Measurements from ENCODE around the gene LMBRD1. TPM values are rescaled to one million over a fixed set of nuclear protein-coding genes. Genes with fewer than 3 reads are reported as not detected.
"Not testable (repeated sequence)": the region's sequence is repeated elsewhere in the genome, so short reads cannot be mapped to it uniquely, and the experiment has no call there.

Gene LMBRD1
- total RNA-seq, 1 experiment from 2014 or later, result 27.5 TPM

DNA sequence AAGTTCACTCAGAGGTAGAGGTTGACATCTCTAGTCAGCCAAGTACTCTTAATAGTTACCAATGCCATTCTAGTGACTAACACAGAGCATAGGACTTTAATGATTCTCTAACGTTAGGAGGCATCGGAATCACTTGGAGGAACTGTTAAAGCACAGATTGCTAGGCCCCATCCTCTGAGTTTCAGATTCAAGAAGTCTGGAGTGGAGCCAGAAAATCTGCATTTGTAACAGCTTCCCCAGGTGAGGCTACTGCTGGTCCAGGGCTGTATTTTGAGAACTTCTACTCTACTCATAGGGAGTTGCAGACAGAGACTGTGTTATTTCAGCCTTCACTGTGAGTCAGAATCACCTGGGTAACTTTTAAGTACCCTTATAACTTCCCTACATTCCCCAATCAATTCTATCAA lies 5.7 kb downstream of the LMBRD1 start:
- Histone ChIP-seq H3K27me3 (replicated peaks; ENCODE audit: control insufficient read depth, insufficient read depth, low read length) (no peaks in the 10 kb centered on the region), H3K36me3 (ENCODE audit: control insufficient read depth, insufficient read depth, low read length) (no peaks in the 10 kb centered on the region), H3K9me3 (no peaks in the 10 kb centered on the region), H3K4me3 (ENCODE audit: low read depth, low read length) (no peak overlapping the region), H3K4me1 (peaks cover 5% of the 10 kb centered on the region; the same call in 1 of the 2 replicates)
- peaks cover 3% of the 10 kb centered on the region for H3K36me3 Mint-ChIP-seq (ENCODE audit: insufficient read depth, unreplicated experiment)
- H3K27ac Mint-ChIP-seq (ENCODE audit: unreplicated experiment), result no peak overlapping the region
- peaks cover 21% of the 10 kb centered on the region for H3K4me1 Mint-ChIP-seq (ENCODE audit: low read depth, unreplicated experiment)
- TF ChIP-seq, protein P1, sequence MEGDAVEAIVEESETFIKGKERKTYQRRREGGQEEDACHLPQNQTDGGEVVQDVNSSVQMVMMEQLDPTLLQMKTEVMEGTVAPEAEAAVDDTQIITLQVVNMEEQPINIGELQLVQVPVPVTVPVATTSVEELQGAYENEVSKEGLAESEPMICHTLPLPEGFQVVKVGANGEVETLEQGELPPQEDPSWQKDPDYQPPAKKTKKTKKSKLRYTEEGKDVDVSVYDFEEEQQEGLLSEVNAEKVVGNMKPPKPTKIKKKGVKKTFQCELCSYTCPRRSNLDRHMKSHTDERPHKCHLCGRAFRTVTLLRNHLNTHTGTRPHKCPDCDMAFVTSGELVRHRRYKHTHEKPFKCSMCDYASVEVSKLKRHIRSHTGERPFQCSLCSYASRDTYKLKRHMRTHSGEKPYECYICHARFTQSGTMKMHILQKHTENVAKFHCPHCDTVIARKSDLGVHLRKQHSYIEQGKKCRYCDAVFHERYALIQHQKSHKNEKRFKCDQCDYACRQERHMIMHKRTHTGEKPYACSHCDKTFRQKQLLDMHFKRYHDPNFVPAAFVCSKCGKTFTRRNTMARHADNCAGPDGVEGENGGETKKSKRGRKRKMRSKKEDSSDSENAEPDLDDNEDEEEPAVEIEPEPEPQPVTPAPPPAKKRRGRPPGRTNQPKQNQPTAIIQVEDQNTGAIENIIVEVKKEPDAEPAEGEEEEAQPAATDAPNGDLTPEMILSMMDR (IDR thresholded peaks at IDR 0.05; ENCODE audit: insufficient read depth in 1 of 2, low read depth in 1 of 2, low read length in 1 of 2, severe bottlenecking in 1 of 2, unreplicated experiment in 1 of 2), result no peak
- H3K27me3 Mint-ChIP-seq (ENCODE audit: insufficient read depth, unreplicated experiment), result no peaks in the 10 kb centered on the region
- H3K4me3 Mint-ChIP-seq (ENCODE audit: unreplicated experiment), result no peak overlapping the region
- ChIA-PET CTCF (no interaction called here), POLR2A (no interaction called here)
- intact Hi-C loops (cut with micrococcal nuclease; ENCODE audit: unreplicated experiment), result no loop called here
- BruUV-seq (replicated peaks), result no TSS peak
- no peaks in the 10 kb centered on the region for H3K9me3 Mint-ChIP-seq (ENCODE audit: unreplicated experiment)
- no peak for DNase-seq

DNA sequence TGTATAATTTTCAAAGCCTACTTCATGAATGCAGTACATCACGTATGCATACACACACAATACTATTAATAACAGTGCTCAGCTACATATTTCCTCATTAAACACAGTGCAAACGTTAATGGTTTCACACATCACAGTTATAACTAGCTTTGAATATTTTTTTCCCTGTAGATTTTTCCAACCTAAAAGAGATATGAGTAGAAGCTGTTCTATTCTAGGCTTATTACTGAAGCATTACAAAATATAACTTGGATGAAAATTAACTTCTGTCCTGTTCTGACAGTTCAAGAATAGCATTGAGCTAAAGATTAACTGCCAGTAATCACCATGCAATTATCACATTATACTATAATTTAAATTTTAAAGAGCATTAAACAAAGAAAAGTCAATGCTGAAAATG lies 6.2 kb downstream of the LMBRD1 start:
- no peaks in the 10 kb centered on the region for H3K27me3 ChIP-seq (replicated peaks; ENCODE audit: control insufficient read depth, insufficient read depth, low read length)
- H3K4me1 ChIP-seq, result peaks cover 5% of the 10 kb centered on the region; the same call in 1 of the 2 replicates
- no peak overlapping the region for H3K27ac Mint-ChIP-seq (ENCODE audit: unreplicated experiment)
- intact Hi-C loops (cut with micrococcal nuclease; ENCODE audit: unreplicated experiment), result no loop called here
- H3K27me3 Mint-ChIP-seq (ENCODE audit: insufficient read depth, unreplicated experiment), result no peaks in the 10 kb centered on the region
- H3K4me3 Mint-ChIP-seq (ENCODE audit: unreplicated experiment), result no peak overlapping the region
- H3K36me3 ChIP-seq (ENCODE audit: control insufficient read depth, insufficient read depth, low read length), result no peaks in the 10 kb centered on the region
- TF ChIP-seq, protein P1 (IDR thresholded peaks at IDR 0.05; ENCODE audit: insufficient read depth in 1 of 2, low read depth in 1 of 2, low read length in 1 of 2, severe bottlenecking in 1 of 2, unreplicated experiment in 1 of 2), result no peak
- CTCF ChIA-PET, result no interaction called here
- no peak for DNase-seq
- no peaks in the 10 kb centered on the region for H3K9me3 Mint-ChIP-seq (ENCODE audit: unreplicated experiment)
- no peaks in the 10 kb centered on the region for H3K9me3 ChIP-seq
- H3K4me3 ChIP-seq (ENCODE audit: low read depth, low read length), result no peak overlapping the region
- POLR2A ChIA-PET, result no interaction called here
- H3K4me1 Mint-ChIP-seq (ENCODE audit: low read depth, unreplicated experiment), result peaks cover 21% of the 10 kb centered on the region
- BruUV-seq (replicated peaks), result no TSS peak
- no peaks in the 10 kb centered on the region for H3K36me3 Mint-ChIP-seq (ENCODE audit: insufficient read depth, unreplicated experiment)

GRCh38 chr6:69789578-69789977 lies 7.2 kb downstream of the LMBRD1 start:
- ChIA-PET POLR2A (no interaction called here), CTCF (no interaction called here)
- intact Hi-C loops (cut with micrococcal nuclease; ENCODE audit: unreplicated experiment), result no loop called here
- Mint-ChIP-seq H3K4me3 (ENCODE audit: unreplicated experiment) (no peak overlapping the region), H3K9me3 (ENCODE audit: unreplicated experiment) (no peaks in the 10 kb centered on the region), H3K27me3 (ENCODE audit: insufficient read depth, unreplicated experiment) (no peaks in the 10 kb centered on the region), H3K36me3 (ENCODE audit: insufficient read depth, unreplicated experiment) (no peaks in the 10 kb centered on the region), H3K4me1 (ENCODE audit: low read depth, unreplicated experiment) (peaks cover 14% of the 10 kb centered on the region), H3K27ac (ENCODE audit: unreplicated experiment) (no peak overlapping the region)
- H3K9me3 ChIP-seq, result no peaks in the 10 kb centered on the region
- H3K4me1 ChIP-seq, result peaks cover 5% of the 10 kb centered on the region; the same call in 1 of the 2 replicates
- no peak for DNase-seq
- no peak overlapping the region for H3K4me3 ChIP-seq (ENCODE audit: low read depth, low read length)
- no peaks in the 10 kb centered on the region for H3K27me3 ChIP-seq (replicated peaks; ENCODE audit: control insufficient read depth, insufficient read depth, low read length)
- BruUV-seq (replicated peaks), result no TSS peak
- H3K36me3 ChIP-seq (ENCODE audit: control insufficient read depth, insufficient read depth, low read length), result no peaks in the 10 kb centered on the region
- TF ChIP-seq, protein P1 (IDR thresholded peaks at IDR 0.05; ENCODE audit: insufficient read depth in 1 of 2, low read depth in 1 of 2, low read length in 1 of 2, severe bottlenecking in 1 of 2, unreplicated experiment in 1 of 2), result no peak

- H3K27me3 Mint-ChIP-seq (ENCODE audit: insufficient read depth, unreplicated experiment); POLR2A ChIA-PET: not testable (repeated sequence)
Measured at GRCh38 chr6:69787436-69787835, 9.4 kb downstream of the LMBRD1 start.

More at GRCh38 chr6:69787436-69787835, 9.4 kb downstream of the LMBRD1 start:
- H3K4me3 ChIP-seq (ENCODE audit: low read depth, low read length); H3K27ac Mint-ChIP-seq (ENCODE audit: unreplicated experiment); H3K36me3 ChIP-seq (ENCODE audit: control insufficient read depth, insufficient read depth, low read length); H3K27me3 ChIP-seq (replicated peaks; ENCODE audit: control insufficient read depth, insufficient read depth, low read length); BruUV-seq (replicated peaks); CTCF ChIA-PET; H3K36me3 Mint-ChIP-seq (ENCODE audit: insufficient read depth, unreplicated experiment); DNase-seq; intact Hi-C loops (cut with micrococcal nuclease; ENCODE audit: unreplicated experiment); H3K9me3 Mint-ChIP-seq (ENCODE audit: unreplicated experiment); H3K4me1 ChIP-seq; H3K4me3 Mint-ChIP-seq (ENCODE audit: unreplicated experiment); H3K9me3 ChIP-seq: not testable (repeated sequence)
- H3K4me1 Mint-ChIP-seq (ENCODE audit: low read depth, unreplicated experiment), result peaks cover 13% of the 10 kb centered on the region

Measured in Caco-2 (cell line).